ENCODE measurements around the gene LIFR. TPM values are rescaled to one million over a fixed set of nuclear protein-coding genes. Genes with fewer than 3 reads are reported as not detected.
"Not testable (repeated sequence)": the region's sequence is repeated elsewhere in the genome, so short reads cannot be mapped to it uniquely, and the experiment has no call there.

Gene LIFR
- total RNA-seq, 1 donor from 2014 or later: 16.0 TPM

DNA sequence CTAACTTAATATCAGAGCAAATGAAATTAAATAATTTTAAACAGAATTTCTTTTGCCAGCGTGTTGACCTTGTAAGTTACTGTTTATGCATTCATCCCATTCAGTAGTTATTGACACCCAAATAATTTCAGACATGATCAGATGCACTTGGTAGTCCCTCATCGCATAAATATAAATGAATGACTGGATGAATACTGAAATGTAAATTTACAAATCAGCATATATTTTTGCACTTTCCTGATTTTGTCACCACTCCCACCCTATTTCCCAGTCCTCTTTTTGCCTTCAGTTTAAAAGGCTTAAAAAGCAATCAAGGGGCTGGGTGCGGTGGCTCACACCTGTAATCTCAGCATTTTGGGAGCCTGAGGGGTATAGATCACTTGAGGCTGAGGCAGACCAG, 17.1 kb upstream of the LIFR start:
- H3K36me3 Mint-ChIP-seq (ENCODE audit: low read depth, unreplicated experiment): no peaks in the 10 kb centered on the region
- no peaks in the 10 kb centered on the region for H3K27me3 ChIP-seq (ENCODE audit: insufficient read depth, low read length)
- H3K27ac ChIP-seq (ENCODE audit: low read depth, low read length): no peak overlapping the region
- no peak overlapping the region for H3K27ac Mint-ChIP-seq (ENCODE audit: unreplicated experiment)
- no peak overlapping the region for H3K4me2 ChIP-seq (ENCODE audit: low read length)
- TF ChIP-seq, protein P1, sequence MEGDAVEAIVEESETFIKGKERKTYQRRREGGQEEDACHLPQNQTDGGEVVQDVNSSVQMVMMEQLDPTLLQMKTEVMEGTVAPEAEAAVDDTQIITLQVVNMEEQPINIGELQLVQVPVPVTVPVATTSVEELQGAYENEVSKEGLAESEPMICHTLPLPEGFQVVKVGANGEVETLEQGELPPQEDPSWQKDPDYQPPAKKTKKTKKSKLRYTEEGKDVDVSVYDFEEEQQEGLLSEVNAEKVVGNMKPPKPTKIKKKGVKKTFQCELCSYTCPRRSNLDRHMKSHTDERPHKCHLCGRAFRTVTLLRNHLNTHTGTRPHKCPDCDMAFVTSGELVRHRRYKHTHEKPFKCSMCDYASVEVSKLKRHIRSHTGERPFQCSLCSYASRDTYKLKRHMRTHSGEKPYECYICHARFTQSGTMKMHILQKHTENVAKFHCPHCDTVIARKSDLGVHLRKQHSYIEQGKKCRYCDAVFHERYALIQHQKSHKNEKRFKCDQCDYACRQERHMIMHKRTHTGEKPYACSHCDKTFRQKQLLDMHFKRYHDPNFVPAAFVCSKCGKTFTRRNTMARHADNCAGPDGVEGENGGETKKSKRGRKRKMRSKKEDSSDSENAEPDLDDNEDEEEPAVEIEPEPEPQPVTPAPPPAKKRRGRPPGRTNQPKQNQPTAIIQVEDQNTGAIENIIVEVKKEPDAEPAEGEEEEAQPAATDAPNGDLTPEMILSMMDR (IDR thresholded peaks at IDR 0.05; ENCODE audit: insufficient read depth, low read depth, low read length): no peak
- no peak for TF ChIP-seq EZH2 (IDR thresholded peaks at IDR 0.05; ENCODE audit: insufficient read depth, low read length)
- DNase-seq (ENCODE audit: low read depth) (no peak), FAIRE-seq (no peak)
- no peaks in the 10 kb centered on the region for H4K20me1 ChIP-seq (ENCODE audit: insufficient read depth, low read length)
- H3K4me1 Mint-ChIP-seq (ENCODE audit: low read depth, unreplicated experiment): peaks cover 5% of the 10 kb centered on the region
- no peak overlapping the region for H3K4me3 ChIP-seq (ENCODE audit: insufficient read depth, low read depth, low read length)
- no peaks in the 10 kb centered on the region for H3K9me3 ChIP-seq (ENCODE audit: insufficient read depth, low read depth, low read length)
- H3K9me3 Mint-ChIP-seq (ENCODE audit: unreplicated experiment): no peaks in the 10 kb centered on the region
- H3K27me3 Mint-ChIP-seq (ENCODE audit: low read depth, unreplicated experiment): peaks cover 10% of the 10 kb centered on the region
- H3K36me3 ChIP-seq (ENCODE audit: insufficient read depth, low read length): no peaks in the 10 kb centered on the region
- no peak overlapping the region for H3K4me3 Mint-ChIP-seq (ENCODE audit: unreplicated experiment)
- no peak overlapping the region for H2AFZ ChIP-seq (ENCODE audit: low read depth, low read length)
- H3K9ac ChIP-seq (ENCODE audit: low read length): no peak overlapping the region
- H3K4me1 ChIP-seq (ENCODE audit: insufficient read depth, low read length): no peaks in the 10 kb centered on the region
- H3K79me2 ChIP-seq (ENCODE audit: insufficient read depth, low read length): no peaks in the 10 kb centered on the region

DNA sequence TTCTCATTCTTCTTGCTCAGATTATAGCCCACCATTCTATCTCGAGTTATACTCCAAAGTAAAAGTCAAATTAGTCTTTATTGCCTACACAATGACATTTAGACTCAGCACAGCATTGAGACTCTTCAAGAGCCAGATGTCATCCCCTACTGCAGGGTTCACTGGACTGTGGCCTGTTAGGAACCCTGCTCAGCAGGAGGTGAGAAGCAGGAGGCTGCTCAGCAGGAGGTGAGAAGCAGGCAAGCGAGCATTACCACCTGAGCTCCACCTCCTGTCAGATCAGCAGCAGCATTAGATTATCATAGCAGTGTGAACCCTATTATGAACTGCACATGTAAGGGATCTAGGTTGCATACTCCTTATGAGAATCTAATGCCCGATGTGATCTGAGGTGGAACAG, 12.7 kb upstream of the LIFR start:
- TF ChIP-seq, protein P1 (IDR thresholded peaks at IDR 0.05; ENCODE audit: insufficient read depth, low read depth, low read length): no peak
- no peak for TF ChIP-seq EZH2 (IDR thresholded peaks at IDR 0.05; ENCODE audit: insufficient read depth, low read length)

DNA sequence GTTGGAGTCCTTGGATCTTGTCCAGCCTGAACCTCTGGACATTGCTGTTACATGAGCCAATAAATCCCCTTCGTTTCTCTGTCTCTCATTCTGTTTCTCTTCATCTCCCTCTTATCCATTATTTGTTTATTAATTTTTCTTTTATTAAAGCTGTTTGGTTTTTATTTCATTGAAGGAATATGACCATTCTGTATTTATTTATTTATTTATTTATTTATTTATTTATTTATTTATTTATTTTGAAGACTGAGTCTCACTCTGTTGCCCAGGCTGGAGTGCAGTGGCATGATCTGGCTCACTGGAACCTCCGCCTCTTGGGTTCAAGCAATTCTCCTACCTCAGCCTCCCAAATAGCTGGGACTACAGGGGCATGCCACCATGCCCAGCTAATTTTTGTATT, 10.9 kb upstream of the LIFR start:
- not testable (repeated sequence) for H3K4me2 ChIP-seq (ENCODE audit: low read length); H3K9me3 Mint-ChIP-seq (ENCODE audit: unreplicated experiment); H3K9ac ChIP-seq (ENCODE audit: low read length); H3K27me3 ChIP-seq (ENCODE audit: insufficient read depth, low read length); H4K20me1 ChIP-seq (ENCODE audit: insufficient read depth, low read length); H3K9me3 ChIP-seq (ENCODE audit: insufficient read depth, low read depth, low read length); FAIRE-seq; H3K79me2 ChIP-seq (ENCODE audit: insufficient read depth, low read length); H3K36me3 Mint-ChIP-seq (ENCODE audit: low read depth, unreplicated experiment); H3K4me1 ChIP-seq (ENCODE audit: insufficient read depth, low read length); H3K4me3 ChIP-seq (ENCODE audit: insufficient read depth, low read depth, low read length); H3K4me3 Mint-ChIP-seq (ENCODE audit: unreplicated experiment); H3K27ac Mint-ChIP-seq (ENCODE audit: unreplicated experiment); DNase-seq (ENCODE audit: low read depth); H3K27ac ChIP-seq (ENCODE audit: low read depth, low read length); H3K36me3 ChIP-seq (ENCODE audit: insufficient read depth, low read length); H2AFZ ChIP-seq (ENCODE audit: low read depth, low read length); H3K4me1 Mint-ChIP-seq (ENCODE audit: low read depth, unreplicated experiment)
- H3K27me3 Mint-ChIP-seq (ENCODE audit: low read depth, unreplicated experiment): peaks cover 12% of the 10 kb centered on the region

More for the DNA sequence above, 12.7 kb upstream of the LIFR start:
- no peak overlapping the region for H3K27ac ChIP-seq (ENCODE audit: low read depth, low read length)
- H3K79me2 ChIP-seq (ENCODE audit: insufficient read depth, low read length): no peaks in the 10 kb centered on the region
- H3K9me3 ChIP-seq (ENCODE audit: insufficient read depth, low read depth, low read length): no peaks in the 10 kb centered on the region
- no peaks in the 10 kb centered on the region for H3K36me3 ChIP-seq (ENCODE audit: insufficient read depth, low read length)
- Mint-ChIP-seq H3K27ac (ENCODE audit: unreplicated experiment) (no peak overlapping the region), H3K4me1 (ENCODE audit: low read depth, unreplicated experiment) (no peaks in the 10 kb centered on the region), H3K4me3 (ENCODE audit: unreplicated experiment) (no peak overlapping the region), H3K36me3 (ENCODE audit: low read depth, unreplicated experiment) (no peaks in the 10 kb centered on the region), H3K9me3 (ENCODE audit: unreplicated experiment) (no peaks in the 10 kb centered on the region), H3K27me3 (ENCODE audit: low read depth, unreplicated experiment) (peaks cover 7% of the 10 kb centered on the region)
- FAIRE-seq (no peak), DNase-seq (ENCODE audit: low read depth) (no peak)
- no peak overlapping the region for H3K9ac ChIP-seq (ENCODE audit: low read length)
- no peaks in the 10 kb centered on the region for H3K27me3 ChIP-seq (ENCODE audit: insufficient read depth, low read length)
- no peak overlapping the region for H3K4me3 ChIP-seq (ENCODE audit: insufficient read depth, low read depth, low read length)
- no peaks in the 10 kb centered on the region for H3K4me1 ChIP-seq (ENCODE audit: insufficient read depth, low read length)
- H4K20me1 ChIP-seq (ENCODE audit: insufficient read depth, low read length): no peaks in the 10 kb centered on the region
- H3K4me2 ChIP-seq (ENCODE audit: low read length): no peak overlapping the region
- no peak overlapping the region for H2AFZ ChIP-seq (ENCODE audit: low read depth, low read length)
